GM12873 (cell line): Measurements from ENCODE around the gene ARHGAP29.

ENCODE experiments used
- TF ChIP-seq, protein P1 (sequence below): IDR thresholded peaks from 2 replicates; pipeline ENCODE4 v1.5.1; 2012; ENCODE audit warnings: low read depth, mild to moderate bottlenecking, moderate library complexity, low read length, control low read depth; ENCODE audit not compliant: insufficient read depth; ENCODE audit errors: missing control alignments

ARHGAP29 gene

DNA sequence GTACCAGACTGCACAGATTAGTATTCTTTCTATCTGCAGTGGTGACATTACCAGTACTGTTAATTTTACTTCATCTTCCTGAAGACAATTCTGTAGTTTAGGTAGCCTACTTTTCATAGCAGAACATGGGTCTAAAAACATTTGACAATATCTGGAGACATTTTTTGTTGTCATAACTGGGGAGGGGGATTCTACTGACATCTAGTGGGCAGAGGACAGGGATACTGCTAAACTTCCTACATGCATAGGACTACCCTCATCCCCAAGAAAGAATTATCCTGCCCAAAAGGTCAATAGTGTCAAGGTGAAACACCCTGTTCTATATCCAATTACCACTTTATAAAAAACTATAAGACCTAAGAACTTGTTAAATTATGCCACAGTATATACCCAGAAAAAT, 3.4 kb upstream of the ARHGAP29 start:
- TF ChIP-seq, protein P1, sequence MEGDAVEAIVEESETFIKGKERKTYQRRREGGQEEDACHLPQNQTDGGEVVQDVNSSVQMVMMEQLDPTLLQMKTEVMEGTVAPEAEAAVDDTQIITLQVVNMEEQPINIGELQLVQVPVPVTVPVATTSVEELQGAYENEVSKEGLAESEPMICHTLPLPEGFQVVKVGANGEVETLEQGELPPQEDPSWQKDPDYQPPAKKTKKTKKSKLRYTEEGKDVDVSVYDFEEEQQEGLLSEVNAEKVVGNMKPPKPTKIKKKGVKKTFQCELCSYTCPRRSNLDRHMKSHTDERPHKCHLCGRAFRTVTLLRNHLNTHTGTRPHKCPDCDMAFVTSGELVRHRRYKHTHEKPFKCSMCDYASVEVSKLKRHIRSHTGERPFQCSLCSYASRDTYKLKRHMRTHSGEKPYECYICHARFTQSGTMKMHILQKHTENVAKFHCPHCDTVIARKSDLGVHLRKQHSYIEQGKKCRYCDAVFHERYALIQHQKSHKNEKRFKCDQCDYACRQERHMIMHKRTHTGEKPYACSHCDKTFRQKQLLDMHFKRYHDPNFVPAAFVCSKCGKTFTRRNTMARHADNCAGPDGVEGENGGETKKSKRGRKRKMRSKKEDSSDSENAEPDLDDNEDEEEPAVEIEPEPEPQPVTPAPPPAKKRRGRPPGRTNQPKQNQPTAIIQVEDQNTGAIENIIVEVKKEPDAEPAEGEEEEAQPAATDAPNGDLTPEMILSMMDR, result peak; percentile 27

DNA sequence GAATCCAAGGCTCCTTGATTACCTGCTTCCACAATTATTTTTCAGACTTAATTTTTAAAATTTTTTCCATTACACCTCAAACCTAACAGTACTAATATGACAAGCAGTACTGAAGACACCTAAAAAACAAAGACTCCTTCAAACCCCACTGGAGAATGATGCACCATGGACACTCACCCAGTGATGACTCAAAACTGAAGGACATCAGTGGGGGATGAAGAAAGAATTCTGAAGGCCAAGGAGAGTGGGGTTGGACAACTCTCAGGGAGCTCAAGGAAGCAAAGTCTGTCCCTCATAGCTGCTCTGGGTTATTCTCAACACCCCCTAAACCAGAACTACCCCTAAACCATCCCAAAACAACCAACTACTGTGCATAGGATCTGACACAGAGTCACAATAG, 2.4 kb upstream of the ARHGAP29 start:
- TF ChIP-seq, protein P1, result no peak

DNA sequence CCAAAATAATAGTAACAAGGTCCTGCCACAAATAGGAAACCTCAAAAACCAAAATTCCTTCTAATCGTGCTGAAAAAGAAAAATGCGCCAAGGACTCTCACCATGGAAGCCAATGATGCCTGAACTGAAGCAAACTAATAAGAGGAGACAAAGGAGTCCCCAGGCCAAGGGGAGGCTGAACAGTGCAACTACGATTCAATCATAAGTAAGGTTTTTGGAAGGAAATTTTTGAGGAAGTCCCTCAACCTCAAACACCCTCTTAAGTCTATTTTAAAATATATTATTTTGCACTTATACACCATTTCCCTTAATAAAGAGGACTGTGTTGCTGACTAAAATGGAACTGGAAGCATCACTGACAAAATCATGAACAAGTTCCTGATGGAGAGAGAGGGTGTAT, 1.7 kb upstream of the ARHGAP29 start:
- TF ChIP-seq, protein P1, result no peak

DNA sequence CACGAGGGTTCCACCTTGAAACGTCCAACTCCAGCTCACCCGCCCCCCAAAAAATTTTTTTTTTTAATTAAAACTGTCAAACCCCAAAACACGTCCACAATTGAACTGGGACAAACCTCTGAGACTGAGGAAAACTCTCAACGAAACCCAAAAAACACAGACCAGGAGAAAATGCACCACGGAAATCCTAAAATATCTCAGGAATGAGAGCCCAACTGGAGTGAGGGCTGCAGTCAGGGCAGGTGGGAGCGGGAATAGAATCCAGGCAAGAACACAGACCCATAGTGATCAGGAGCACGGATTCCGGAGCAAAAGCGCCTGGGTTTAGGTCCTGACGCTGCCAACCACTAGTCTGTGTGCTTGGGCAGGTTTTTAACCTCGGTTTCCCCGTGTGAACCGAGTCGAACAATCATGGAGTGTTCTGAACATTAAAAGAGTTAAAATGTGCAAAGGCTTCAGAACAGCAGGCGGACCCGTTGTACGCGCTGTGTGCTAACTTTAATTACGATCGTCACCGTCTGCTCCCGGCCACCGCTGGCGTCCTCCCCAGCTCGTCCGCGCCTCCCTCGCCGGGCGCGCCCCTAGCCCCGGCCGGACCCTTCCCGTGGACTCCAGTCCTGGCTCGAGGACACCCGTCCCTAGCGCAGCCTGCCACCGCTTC, 624 bp downstream of the ARHGAP29 start:
- TF ChIP-seq, protein P1, result no peak

DNA sequence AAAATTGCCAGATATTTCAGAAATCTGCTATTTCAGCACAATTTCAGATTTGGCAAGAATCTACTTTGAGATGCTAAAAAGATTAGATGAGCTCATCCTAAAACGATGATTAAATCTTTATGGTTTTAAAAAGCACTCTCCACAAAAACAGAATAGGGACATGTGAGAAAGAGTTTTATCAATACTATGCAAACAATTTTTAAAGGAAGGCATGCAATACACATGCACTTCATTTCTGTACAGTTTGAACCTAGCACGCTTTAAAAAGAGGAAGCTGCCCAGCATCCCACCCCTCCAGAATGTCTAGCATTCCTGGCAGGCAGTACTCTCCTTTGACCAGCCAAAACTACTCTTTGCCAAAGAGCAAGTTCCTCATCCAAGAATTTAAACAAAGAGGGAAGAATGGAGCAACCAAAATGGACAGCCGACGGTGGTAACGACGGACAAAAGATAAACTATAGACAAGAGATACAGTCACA, 1.3 kb downstream of the ARHGAP29 start:
- TF ChIP-seq, protein P1, result no peak

DNA sequence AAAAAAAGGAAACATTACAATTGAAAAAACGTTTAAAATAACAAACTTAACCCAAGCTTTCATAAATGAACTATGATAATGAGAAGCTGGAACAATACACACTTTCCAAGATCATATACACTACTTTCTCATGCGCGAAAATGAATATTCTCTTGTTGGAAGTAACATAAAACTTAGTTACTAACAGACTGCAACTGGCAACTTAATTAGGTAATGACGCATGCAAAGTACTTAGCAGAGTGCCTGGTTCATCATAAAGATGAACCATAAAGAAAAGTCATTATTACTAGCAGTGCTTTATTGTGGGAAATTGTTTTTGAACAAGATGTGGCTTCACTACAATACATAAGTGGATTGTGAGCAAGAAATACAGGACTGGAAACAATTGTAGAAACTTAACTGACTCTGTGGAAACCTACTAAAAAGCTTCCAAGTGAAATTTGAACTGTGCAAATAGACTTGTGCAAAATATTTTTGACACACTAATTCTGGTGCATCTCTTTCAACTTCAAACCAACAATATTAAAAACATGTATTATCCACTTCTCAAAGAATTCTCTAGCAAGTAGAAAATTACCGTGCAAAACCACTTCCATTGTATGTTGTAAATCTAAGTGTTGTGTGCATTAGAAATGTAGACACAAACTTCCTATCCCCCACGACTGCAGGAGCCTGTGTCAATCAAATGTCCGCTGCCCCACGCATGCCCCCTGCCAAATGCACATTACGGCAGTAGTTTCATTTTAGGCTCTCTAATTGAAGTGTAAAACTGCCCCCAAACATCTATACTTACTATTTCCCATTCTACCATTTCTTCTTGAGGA, 2.0 kb downstream of the ARHGAP29 start:
- TF ChIP-seq, protein P1, result no peak

DNA sequence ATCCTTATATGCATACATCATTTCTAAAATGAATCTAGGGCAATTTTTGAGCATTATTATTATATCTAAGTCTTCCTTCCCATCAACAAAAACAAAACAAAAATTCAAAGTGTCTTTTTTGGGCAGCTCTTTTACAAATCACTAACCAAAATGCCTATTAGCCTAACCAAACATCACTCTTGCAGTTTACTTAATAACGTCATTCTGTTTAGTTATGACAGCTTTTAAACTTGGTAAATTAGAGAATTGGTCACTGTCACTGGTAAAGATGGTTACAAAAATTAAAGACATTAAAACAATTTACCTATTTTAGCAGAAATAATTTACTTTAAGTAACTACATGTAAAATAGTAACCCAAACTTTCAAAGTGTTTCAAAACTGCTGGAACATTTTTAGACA, 2.8 kb downstream of the ARHGAP29 start:
- TF ChIP-seq, protein P1, result no peak
